NK-92 (cell line): ENCODE data around the gene ZSCAN16.

Source experiments
- DNase-seq: peaks from one replicate; lab custom pipeline; 2025; ENCODE audit not compliant: unreplicated experiment; lab: John Stamatoyannopoulos, UW

The ZSCAN16 gene

GRCh38 chr6:28167926-28168325, 43.5 kb downstream of the ZSCAN16 start:
- no peak for DNase-seq

DNA sequence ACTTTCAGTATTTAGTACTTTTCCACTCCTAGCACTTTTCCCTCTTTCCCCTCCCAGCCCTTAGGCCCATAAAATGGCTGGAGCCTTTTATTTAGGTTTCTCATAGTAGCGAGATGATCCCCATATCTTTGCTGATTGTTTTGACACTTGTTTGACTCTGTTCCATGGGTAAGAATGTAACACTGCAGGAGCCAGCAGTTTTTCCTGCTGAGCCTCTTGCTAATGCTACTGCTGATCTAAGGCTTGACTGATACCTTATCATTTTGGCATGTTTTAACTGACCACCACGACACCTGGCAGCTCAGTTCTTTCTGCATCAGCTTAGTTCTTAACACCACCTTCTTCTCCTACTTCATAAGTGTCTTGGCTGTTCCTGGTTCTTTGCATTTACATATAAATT, 46.9 kb downstream of the ZSCAN16 start:
- no peak for DNase-seq

GRCh38 chr6:28172006-28172405, 47.6 kb downstream of the ZSCAN16 start:
- DNase-seq: no peak

DNA sequence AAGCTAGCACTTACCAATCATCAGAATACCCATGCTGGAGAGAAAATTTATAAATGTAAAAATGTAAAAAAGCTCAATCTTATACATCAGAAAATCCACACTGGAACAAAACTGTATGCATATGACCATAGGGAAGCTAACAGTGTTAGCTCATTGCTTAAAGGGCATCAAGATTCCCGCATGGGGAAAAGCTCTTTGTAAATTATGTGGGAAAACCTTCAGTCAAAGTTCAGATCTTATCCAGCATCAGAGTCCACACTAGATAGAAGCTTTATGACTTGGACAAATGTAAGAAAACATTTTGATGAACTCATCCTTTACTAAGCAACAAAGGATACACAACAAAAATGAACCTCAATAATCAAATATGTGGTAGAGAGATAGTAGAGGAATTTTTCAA, 52.0 kb downstream of the ZSCAN16 start:
- no peak for DNase-seq
